Measurements from ENCODE around the gene SCFD2.

Gene SCFD2

GRCh38 chr4:52983563-52984303 lies 382.1 kb downstream of the SCFD2 start:
- DNase-seq (ENCODE audit: low read depth), result no peak

DNA sequence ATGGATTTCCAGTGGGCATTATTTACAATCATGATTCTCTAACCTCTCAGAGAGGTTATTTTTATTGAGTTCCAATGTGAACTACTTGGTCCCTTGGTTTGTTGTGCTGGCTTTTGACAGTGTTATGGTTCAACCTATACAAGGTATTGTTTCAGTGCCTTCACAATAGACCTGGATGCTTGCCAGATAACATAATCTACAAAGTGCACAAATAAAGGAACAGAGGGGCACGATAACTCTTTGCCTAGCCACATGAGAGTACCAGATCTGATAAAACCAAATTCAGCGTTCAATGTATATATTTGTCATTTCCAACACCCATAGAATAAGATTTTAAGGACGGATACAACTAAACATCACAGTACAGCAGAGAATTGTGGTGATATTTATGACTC lies 382.9 kb downstream of the SCFD2 start:
- DNase-seq (ENCODE audit: low read depth), result no peak

GRCh38 chr4:52982255-52982945 lies 383.5 kb downstream of the SCFD2 start:
- DNase-seq (ENCODE audit: low read depth), result no peak

- no peak for DNase-seq (ENCODE audit: low read depth)
Observed at GRCh38 chr4:52979821-52980590, 385.9 kb downstream of the SCFD2 start.

GRCh38 chr4:52979020-52979419 lies 386.8 kb downstream of the SCFD2 start:
- DNase-seq (ENCODE audit: low read depth), result no peak

- DNase-seq (ENCODE audit: low read depth), result no peak
Observed at GRCh38 chr4:52977252-52977651, 388.6 kb downstream of the SCFD2 start.

DNA sequence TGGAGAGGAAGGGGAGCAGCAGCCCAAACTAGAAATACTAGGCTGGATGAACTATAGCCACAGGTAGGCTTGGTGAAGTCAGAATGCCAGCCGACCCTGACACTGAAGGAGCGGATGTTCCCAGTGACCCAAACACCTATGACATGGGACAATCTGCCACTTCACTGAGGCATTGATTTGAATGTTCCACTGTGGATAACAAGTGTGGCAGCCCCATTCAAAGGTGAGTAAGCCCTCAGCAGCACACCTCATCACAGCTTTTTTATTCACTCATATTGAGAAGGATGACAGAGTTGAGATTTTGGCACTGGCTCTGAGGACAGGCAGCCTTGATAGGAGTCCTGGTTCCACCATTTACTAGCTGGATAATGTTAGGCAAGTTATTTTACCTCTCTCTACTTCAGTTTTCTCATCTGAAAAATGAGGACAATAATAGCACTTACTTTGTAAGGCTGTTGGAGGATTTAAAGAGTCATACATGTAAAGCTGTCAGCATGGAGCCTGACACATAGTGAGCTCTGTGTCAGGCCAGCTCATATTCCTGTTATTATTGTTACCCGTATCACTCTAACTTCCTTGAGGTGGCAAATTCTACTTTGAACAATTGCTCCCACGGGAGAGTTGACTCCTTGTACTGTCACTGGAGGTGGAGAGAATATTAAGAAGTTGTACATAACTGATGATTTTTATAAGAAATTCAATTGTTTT lies 389.2 kb downstream of the SCFD2 start:
- DNase-seq (ENCODE audit: low read depth), result no peak

GRCh38 chr4:52968691-52969090 lies 397.2 kb downstream of the SCFD2 start:
- DNase-seq (ENCODE audit: low read depth), result no peak

GRCh38 chr4:52968241-52968640 lies 397.6 kb downstream of the SCFD2 start:
- DNase-seq (ENCODE audit: low read depth), result no peak

- DNase-seq (ENCODE audit: low read depth), result no peak
Observed at GRCh38 chr4:52966781-52967180, 399.1 kb downstream of the SCFD2 start.

DNA sequence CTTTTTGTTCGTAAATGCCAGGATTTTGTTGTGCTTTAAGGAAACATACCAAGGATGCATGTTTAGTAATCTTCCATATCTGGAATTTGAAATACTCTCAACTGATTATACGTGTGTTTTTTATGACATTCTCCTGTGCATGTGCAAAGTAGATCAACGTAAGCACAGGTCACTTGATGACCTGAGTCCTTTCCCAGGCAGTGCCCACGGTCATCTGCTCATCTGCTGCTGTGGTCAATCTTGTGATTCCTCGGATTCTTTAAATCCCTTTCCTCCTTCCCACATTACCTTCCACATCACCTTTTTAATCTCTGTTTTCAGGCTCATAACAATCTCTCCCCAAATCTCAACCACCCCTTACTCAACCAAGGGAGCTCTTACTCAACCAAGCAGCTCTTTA lies 399.7 kb downstream of the SCFD2 start:
- DNase-seq (ENCODE audit: low read depth), result no peak

DNA sequence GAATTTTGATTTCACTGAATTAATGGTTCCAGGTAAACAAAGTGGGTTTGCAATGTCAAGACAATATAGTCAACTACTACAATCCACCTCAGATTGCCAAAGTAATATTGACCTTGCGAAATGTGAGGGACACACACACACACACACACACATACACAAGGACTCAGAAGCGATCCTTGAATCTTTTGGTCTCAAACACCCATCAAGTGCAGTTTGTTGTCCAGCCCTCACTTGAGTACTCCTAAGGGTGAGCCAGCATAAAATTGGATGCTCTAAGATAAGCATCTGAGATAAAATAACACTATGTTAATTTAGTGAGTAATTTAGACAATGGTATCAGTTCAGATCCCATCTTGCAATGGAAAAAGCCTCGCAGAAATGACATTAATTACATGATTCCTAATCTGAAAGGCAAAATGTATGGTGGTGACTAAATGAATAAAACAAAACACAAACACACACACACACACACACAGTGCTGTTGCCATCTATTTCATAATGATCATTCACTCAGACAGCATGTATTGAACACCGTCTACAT lies 401.2 kb downstream of the SCFD2 start:
- DNase-seq (ENCODE audit: low read depth), result no peak

GRCh38 chr4:52964011-52964410 lies 401.9 kb downstream of the SCFD2 start:
- DNase-seq (ENCODE audit: low read depth), result no peak

- no peak for DNase-seq (ENCODE audit: low read depth)
Observed at GRCh38 chr4:52962721-52963120, 403.1 kb downstream of the SCFD2 start.

GRCh38 chr4:52961666-52962412 lies 404.0 kb downstream of the SCFD2 start:
- DNase-seq (ENCODE audit: low read depth), result no peak

GRCh38 chr4:52959541-52959940 lies 406.3 kb downstream of the SCFD2 start:
- no peak for DNase-seq (ENCODE audit: low read depth)

- DNase-seq (ENCODE audit: low read depth), result no peak
Observed at GRCh38 chr4:52957835-52958631, 407.8 kb downstream of the SCFD2 start.

DNA sequence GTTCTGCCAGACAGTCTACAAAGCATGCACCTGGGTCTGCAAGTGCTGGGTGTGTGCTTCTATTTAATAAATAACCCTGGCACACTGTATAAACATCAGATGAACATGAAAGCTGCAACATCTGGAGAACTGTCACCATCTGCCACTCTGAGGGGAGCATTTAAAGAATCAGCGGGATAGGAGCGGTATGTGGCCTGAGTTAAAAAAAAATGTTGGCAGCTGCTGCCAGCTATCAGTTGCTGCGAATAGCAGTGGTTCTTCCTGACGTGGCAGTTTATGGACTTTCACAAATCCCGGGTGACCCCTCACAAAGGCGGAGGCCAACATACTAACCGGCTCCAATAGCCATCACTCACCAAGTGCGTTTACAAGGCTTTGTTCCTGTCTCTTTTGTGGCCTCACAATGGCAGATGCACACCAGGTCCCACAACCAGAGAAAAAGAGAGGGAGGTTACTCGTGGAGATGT lies 408.6 kb downstream of the SCFD2 start:
- DNase-seq (ENCODE audit: low read depth), result no peak

GRCh38 chr4:52956691-52957090 lies 409.2 kb downstream of the SCFD2 start:
- no peak for DNase-seq (ENCODE audit: low read depth)

DNA sequence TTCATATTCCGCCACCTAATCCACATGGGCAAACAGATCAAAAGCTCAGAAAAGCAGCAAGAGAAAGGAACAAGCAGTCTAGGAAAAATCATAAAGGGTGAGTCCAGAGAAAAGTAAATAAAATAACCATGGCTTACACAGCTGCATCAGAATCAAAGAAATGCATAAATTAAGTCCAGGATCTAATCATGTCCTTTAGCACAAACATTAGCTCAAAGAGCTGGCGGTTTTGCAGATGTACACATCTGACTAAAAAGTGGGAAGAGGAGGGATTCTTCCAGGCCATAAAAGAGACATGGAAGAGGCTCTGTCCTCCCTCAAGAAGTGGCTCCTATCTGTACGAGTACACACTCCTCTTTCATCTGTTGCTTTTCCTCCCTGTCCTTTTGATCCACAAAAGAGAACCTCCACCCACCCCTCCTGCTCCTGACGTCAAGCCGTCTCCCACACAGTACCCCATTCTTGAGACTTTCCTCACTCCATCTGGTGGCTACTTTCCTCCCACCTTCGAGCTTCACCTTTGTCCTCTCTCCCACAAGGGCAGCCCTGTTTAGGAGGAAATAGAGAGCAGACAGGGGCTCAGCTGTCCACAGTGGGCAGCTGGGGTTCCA lies 411.2 kb downstream of the SCFD2 start:
- DNase-seq (ENCODE audit: low read depth), result no peak

Data from T-helper 22 cell (primary cell).